ENCODE data around the gene SKI.
A peak's percentile ranks its signal among the peaks of the same experiment; 100 is the strongest.

Gene SKI

GRCh38 chr1:2277741-2278488 lies 49.8 kb downstream of the SKI start:
- H3K27ac ChIP-seq (ENCODE audit: low read depth, low read length): peak overlapping the region; percentile 87
- 91% methylated on average over 25 of the region's 25 CpGs for WGBS
- no peaks in the 10 kb centered on the region for H3K9me3 ChIP-seq (ENCODE audit: insufficient read depth, low read depth, low read length)
- peaks cover 42% of the 10 kb centered on the region for H3K4me1 ChIP-seq (ENCODE audit: insufficient read depth, low read length)
- no peak overlapping the region for H3K4me3 ChIP-seq (ENCODE audit: low read length)
- no peaks in the 10 kb centered on the region for H3K27me3 ChIP-seq (ENCODE audit: insufficient read depth, low read length)
- H3K9ac ChIP-seq (ENCODE audit: low read depth, low read length): no peak overlapping the region
- no peaks in the 10 kb centered on the region; the same call in 1 of the 2 replicates for H3K36me3 ChIP-seq (ENCODE audit: insufficient read depth, low read length)

GRCh38 chr1:2278591-2279209 lies 50.6 kb downstream of the SKI start:
- H3K9ac ChIP-seq (ENCODE audit: low read depth, low read length): no peak overlapping the region
- WGBS: 53% methylated on average over 16 of the region's 16 CpGs
- H3K27ac ChIP-seq (ENCODE audit: low read depth, low read length): peak overlapping the region; percentile 87

GRCh38 chr1:2279210-2279639 lies 51.1 kb downstream of the SKI start:
- H3K27ac ChIP-seq (ENCODE audit: low read depth, low read length): peak overlapping the region; percentile 87
- no peaks in the 10 kb centered on the region for H3K9me3 ChIP-seq (ENCODE audit: insufficient read depth, low read depth, low read length)
- H3K27me3 ChIP-seq (ENCODE audit: insufficient read depth, low read length): no peaks in the 10 kb centered on the region
- no peaks in the 10 kb centered on the region; the same call in 1 of the 2 replicates for H3K36me3 ChIP-seq (ENCODE audit: insufficient read depth, low read length)
- H3K4me3 ChIP-seq (ENCODE audit: low read length): 0 out of 2 replicates have a peak overlapping the region, but pooled peaks have one; percentile 1
- H3K4me1 ChIP-seq (ENCODE audit: insufficient read depth, low read length): peaks cover 42% of the 10 kb centered on the region
- 9% methylated on average over 8 of the region's 13 CpGs for WGBS
- no peak overlapping the region for H3K9ac ChIP-seq (ENCODE audit: low read depth, low read length)

More at GRCh38 chr1:2278591-2279209, 50.6 kb downstream of the SKI start:
- H3K27me3 ChIP-seq (ENCODE audit: insufficient read depth, low read length): no peaks in the 10 kb centered on the region
- H3K36me3 ChIP-seq (ENCODE audit: insufficient read depth, low read length): no peaks in the 10 kb centered on the region; the same call in 1 of the 2 replicates
- no peak overlapping the region for H3K4me3 ChIP-seq (ENCODE audit: low read length)
- peaks cover 42% of the 10 kb centered on the region for H3K4me1 ChIP-seq (ENCODE audit: insufficient read depth, low read length)
- H3K9me3 ChIP-seq (ENCODE audit: insufficient read depth, low read depth, low read length): no peaks in the 10 kb centered on the region

GRCh38 chr1:2279817-2280216 lies 51.7 kb downstream of the SKI start:
- Histone ChIP-seq H3K9me3 (ENCODE audit: insufficient read depth, low read depth, low read length) (no peaks in the 10 kb centered on the region), H3K27me3 (ENCODE audit: insufficient read depth, low read length) (no peaks in the 10 kb centered on the region), H3K4me3 (ENCODE audit: low read length) (0 out of 2 replicates have a peak overlapping the region, but pooled peaks have one; percentile 1), H3K9ac (ENCODE audit: low read depth, low read length) (peak overlapping the region; percentile 39; the same call in 1 of the 2 replicates), H3K4me1 (ENCODE audit: insufficient read depth, low read length) (peaks cover 38% of the 10 kb centered on the region), H3K27ac (ENCODE audit: low read depth, low read length) (peak overlapping the region; percentile 87), H3K36me3 (ENCODE audit: insufficient read depth, low read length) (no peaks in the 10 kb centered on the region; the same call in 1 of the 2 replicates)
- 79% methylated on average over 9 of the region's 9 CpGs for WGBS

- Histone ChIP-seq H3K27ac (ENCODE audit: low read depth, low read length) (no peak overlapping the region), H3K9me3 (ENCODE audit: insufficient read depth, low read depth, low read length) (no peaks in the 10 kb centered on the region), H3K9ac (ENCODE audit: low read depth, low read length) (no peak overlapping the region), H3K4me1 (ENCODE audit: insufficient read depth, low read length) (peaks cover 22% of the 10 kb centered on the region), H3K4me3 (ENCODE audit: low read length) (no peak overlapping the region), H3K36me3 (ENCODE audit: insufficient read depth, low read length) (no peaks in the 10 kb centered on the region), H3K27me3 (ENCODE audit: insufficient read depth, low read length) (no peaks in the 10 kb centered on the region)
- 96% methylated on average over 29 of the region's 29 CpGs for WGBS
Observed at GRCh38 chr1:2282556-2283270, 54.6 kb downstream of the SKI start.

GRCh38 chr1:2283371-2283990 lies 55.4 kb downstream of the SKI start:
- Histone ChIP-seq H3K4me3 (ENCODE audit: low read length) (no peak overlapping the region), H3K27me3 (ENCODE audit: insufficient read depth, low read length) (no peaks in the 10 kb centered on the region), H3K4me1 (ENCODE audit: insufficient read depth, low read length) (peaks cover 14% of the 10 kb centered on the region), H3K36me3 (ENCODE audit: insufficient read depth, low read length) (no peaks in the 10 kb centered on the region), H3K9ac (ENCODE audit: low read depth, low read length) (no peak overlapping the region), H3K27ac (ENCODE audit: low read depth, low read length) (no peak overlapping the region), H3K9me3 (ENCODE audit: insufficient read depth, low read depth, low read length) (no peaks in the 10 kb centered on the region)
- WGBS: 95% methylated on average over 21 of the region's 21 CpGs

- 91% methylated on average over 27 of the region's 27 CpGs for WGBS
- Histone ChIP-seq H3K9ac (ENCODE audit: low read depth, low read length) (no peak overlapping the region), H3K4me1 (ENCODE audit: insufficient read depth, low read length) (peaks cover 7% of the 10 kb centered on the region), H3K36me3 (ENCODE audit: insufficient read depth, low read length) (no peaks in the 10 kb centered on the region), H3K27ac (ENCODE audit: low read depth, low read length) (no peak overlapping the region), H3K27me3 (ENCODE audit: insufficient read depth, low read length) (no peaks in the 10 kb centered on the region), H3K9me3 (ENCODE audit: insufficient read depth, low read depth, low read length) (no peaks in the 10 kb centered on the region), H3K4me3 (ENCODE audit: low read length) (no peak overlapping the region)
Observed at GRCh38 chr1:2283991-2284895, 56.1 kb downstream of the SKI start.

GRCh38 chr1:2284932-2285331 lies 56.8 kb downstream of the SKI start:
- H3K27ac ChIP-seq (ENCODE audit: low read depth, low read length): no peak overlapping the region
- H3K36me3 ChIP-seq (ENCODE audit: insufficient read depth, low read length): no peaks in the 10 kb centered on the region
- no peaks in the 10 kb centered on the region for H3K9me3 ChIP-seq (ENCODE audit: insufficient read depth, low read depth, low read length)
- H3K4me3 ChIP-seq (ENCODE audit: low read length): no peak overlapping the region
- no peaks in the 10 kb centered on the region for H3K27me3 ChIP-seq (ENCODE audit: insufficient read depth, low read length)
- no peak overlapping the region for H3K9ac ChIP-seq (ENCODE audit: low read depth, low read length)
- WGBS: 93% methylated on average over 9 of the region's 9 CpGs
- peaks cover 2% of the 10 kb centered on the region for H3K4me1 ChIP-seq (ENCODE audit: insufficient read depth, low read length)

GRCh38 chr1:2286923-2287322 lies 58.8 kb downstream of the SKI start:
- Histone ChIP-seq H3K9ac (ENCODE audit: low read depth, low read length) (no peak overlapping the region), H3K9me3 (ENCODE audit: insufficient read depth, low read depth, low read length) (no peaks in the 10 kb centered on the region), H3K27me3 (ENCODE audit: insufficient read depth, low read length) (no peaks in the 10 kb centered on the region), H3K4me1 (ENCODE audit: insufficient read depth, low read length) (no peaks in the 10 kb centered on the region), H3K4me3 (ENCODE audit: low read length) (no peak overlapping the region), H3K27ac (ENCODE audit: low read depth, low read length) (no peak overlapping the region), H3K36me3 (ENCODE audit: insufficient read depth, low read length) (no peaks in the 10 kb centered on the region)
- WGBS: 95% methylated on average over 15 of the region's 15 CpGs

- no peaks in the 10 kb centered on the region for H3K4me1 ChIP-seq (ENCODE audit: insufficient read depth, low read length)
- no peak overlapping the region for H3K9ac ChIP-seq (ENCODE audit: low read depth, low read length)
- no peaks in the 10 kb centered on the region for H3K36me3 ChIP-seq (ENCODE audit: insufficient read depth, low read length)
- 96% methylated on average over 14 of the region's 14 CpGs for WGBS
- no peak overlapping the region for H3K4me3 ChIP-seq (ENCODE audit: low read length)
- H3K27me3 ChIP-seq (ENCODE audit: insufficient read depth, low read length): no peaks in the 10 kb centered on the region
- H3K9me3 ChIP-seq (ENCODE audit: insufficient read depth, low read depth, low read length): no peaks in the 10 kb centered on the region
- H3K27ac ChIP-seq (ENCODE audit: low read depth, low read length): no peak overlapping the region
Observed at GRCh38 chr1:2287649-2288048, 59.5 kb downstream of the SKI start.

Measured in HUES64 (cell line).